Liver (tissue), 9 donors: ENCODE measurements around the gene DHX35. TPM values are rescaled to one million over a fixed set of nuclear protein-coding genes. Genes with fewer than 3 reads are reported as not detected.

Experiments
- DNase-seq: peaks from one replicate; pipeline ENCODE4 v3.0.0-alpha.2; 2017; ENCODE audit warnings: low spot score
- H3K27ac ChIP-seq, 2 donors: one replicate each; pipeline ENCODE4 v1.7.0; 2013; ENCODE audit warnings: inconsistent platforms in 2 of 2, low read length in 2 of 2, control low read depth in 1 of 2, low read depth in 1 of 2, mild to moderate bottlenecking in 1 of 2
- H3K27me3 ChIP-seq, 4 donors: one replicate each; pipeline versions ENCODE4 v1.6.1 to v1.7.0; 2013; ENCODE audit warnings: low read length in 3 of 4, inconsistent platforms in 1 of 4, mild to moderate bottlenecking in 1 of 4, moderate library complexity in 1 of 4; ENCODE audit not compliant: control insufficient read depth in 4 of 4, insufficient read depth in 4 of 4
- H3K36me3 ChIP-seq, 4 donors: one replicate each; pipeline versions ENCODE4 v1.6.1 to v1.7.0; 2013; ENCODE audit warnings: low read length in 3 of 4, mild to moderate bottlenecking in 3 of 4, low read depth in 1 of 4, moderate library complexity in 1 of 4; ENCODE audit not compliant: control insufficient read depth in 4 of 4, insufficient read depth in 3 of 4
- H3K4me1 ChIP-seq, 4 donors: one replicate each; pipeline versions ENCODE4 v1.6.1 to v1.7.0; 2013; ENCODE audit warnings: low read length in 3 of 4, mild to moderate bottlenecking in 3 of 4, moderate library complexity in 1 of 4; ENCODE audit not compliant: control insufficient read depth in 4 of 4, insufficient read depth in 4 of 4
- H3K4me3 ChIP-seq, 3 donors: one replicate each; pipeline versions ENCODE4 v1.6.1 to v1.7.0; 2013; ENCODE audit warnings: low read length in 3 of 3, control low read depth in 1 of 3, low read depth in 1 of 3, mild to moderate bottlenecking in 1 of 3
- H3K9ac ChIP-seq, 2 donors: one replicate each; pipeline ENCODE4 v1.7.0; 2013; ENCODE audit warnings: low read length in 2 of 2, mild to moderate bottlenecking in 2 of 2, moderate library complexity in 2 of 2, control low read depth in 1 of 2, low read depth in 1 of 2
- H3K9me3 ChIP-seq, 4 donors: one replicate each; pipeline versions ENCODE4 v1.6.1 to v1.7.0; 2013; ENCODE audit warnings: low read length in 3 of 4; ENCODE audit not compliant: control insufficient read depth in 4 of 4
- EGR1 ChIP-seq, 2 donors: IDR thresholded peaks; 2 replicates each; pipeline ENCODE4 v1.6.1; 2016 to 2018; ENCODE audit warnings: antibody characterized with exemption in 2 of 2, low read depth in 2 of 2
- FOXA1 ChIP-seq: IDR thresholded peaks from 2 replicates; pipeline ENCODE4 v1.6.1; 2016; ENCODE audit warnings: antibody characterized with exemption
- FOXA2 ChIP-seq: IDR thresholded peaks from 2 replicates; pipeline ENCODE4 v1.6.1; 2016; ENCODE audit warnings: antibody characterized with exemption
- GABPA ChIP-seq, 2 donors: IDR thresholded peaks in 1 of 2; conservative IDR thresholded peaks in 1 of 2; 2 replicates each; pipeline ENCODE4 v1.6.1; 2016; ENCODE audit warnings: antibody characterized with exemption in 2 of 2, mild to moderate bottlenecking in 1 of 2, moderate library complexity in 1 of 2
- HNF4A ChIP-seq, 2 donors: conservative IDR thresholded peaks; 2 replicates each; pipeline ENCODE4 v1.6.1; 2016; ENCODE audit warnings: antibody characterized with exemption in 2 of 2, mild to moderate bottlenecking in 2 of 2
- HNF4G ChIP-seq: IDR thresholded peaks from 2 replicates; pipeline ENCODE4 v1.6.1; 2016; ENCODE audit warnings: antibody characterized with exemption
- JUND ChIP-seq, 2 donors: IDR thresholded peaks; 2 replicates each; pipeline ENCODE4 v1.6.1; 2016; ENCODE audit warnings: antibody characterized with exemption in 2 of 2
- NR2F2 ChIP-seq: IDR thresholded peaks from 2 replicates; pipeline ENCODE4 v1.6.1; 2016; ENCODE audit warnings: antibody characterized with exemption
- RAD21 ChIP-seq, 2 donors: IDR thresholded peaks; 2 replicates each; pipeline ENCODE4 v1.6.1; 2016; ENCODE audit warnings: antibody characterized with exemption in 2 of 2, mild to moderate bottlenecking in 2 of 2
- RXRA ChIP-seq, 2 donors: IDR thresholded peaks; 2 replicates each; pipeline ENCODE4 v1.6.1; 2017 to 2018; ENCODE audit warnings: antibody characterized with exemption in 2 of 2, mild to moderate bottlenecking in 1 of 2
- SP1 ChIP-seq: IDR thresholded peaks from 2 replicates; pipeline ENCODE4 v1.6.1; 2018; ENCODE audit warnings: antibody characterized with exemption, mild to moderate bottlenecking
- TAF1 ChIP-seq: conservative IDR thresholded peaks from 2 replicates; pipeline ENCODE4 v1.6.1; 2016; ENCODE audit warnings: antibody characterized with exemption, mild to moderate bottlenecking
- WGBS: extraction: QIAGEN DNeasy Blood & Tissue Kit; methylation state at CpG from one replicate; pipeline ENCODE4 v1.1.7; 2013; 5-methylcytosine and 5-hydroxymethylcytosine counted together
- polyA plus RNA-seq, 2 donors: library from polyadenylated mRNA; stranded (reverse) in 1 of 2; unstranded in 1 of 2; fragments of 200-250 nt in 1 of 2; fragments of >200 nt in 1 of 2; fragmentation: Nextera tagmentation in 1 of 2; extraction: Ambion mirVana in 1 of 2; gene quantifications; one replicate each; pipeline versions ENCODE4 v1.2.1 to v1.2.3, GENCODE V29; 2013 to 2015
- total RNA-seq, 2 donors: library from RNA; depleted of rRNA; stranded (reverse); fragments of >200 nt; gene quantifications; one replicate each; pipeline ENCODE4 v1.2.3, GENCODE V29; 2014
- TF ChIP-seq, protein P1 (sequence below): fragments of 150-350 bp; IDR thresholded peaks from 2 replicates; pipeline ENCODE4 v1.5.1; 2017; ENCODE audit warnings: improper control_type of control experiment, low read depth, low read length; ENCODE audit not compliant: missing input control
- TF ChIP-seq, protein P2 (sequence below): IDR thresholded peaks from 2 replicates; pipeline ENCODE4 v1.6.1; 2016; ENCODE audit warnings: antibody characterized with exemption
- TF ChIP-seq, protein P3 (sequence below): IDR thresholded peaks from 2 replicates; pipeline ENCODE4 v1.6.1; 2016; ENCODE audit warnings: antibody characterized with exemption
- TF ChIP-seq, protein P4 (sequence below): IDR thresholded peaks from 2 replicates; pipeline ENCODE4 v1.6.1; 2016; ENCODE audit warnings: antibody characterized with exemption, mild to moderate bottlenecking
- donor health status: healthy.
- donor health status: healthy.
- donor health status: healthy.
- donor health status: healthy.
- donor health status: healthy.

The DHX35 gene
- total and polyA plus RNA-seq, 4 donors, result 2.7 to 10.6 (median 4.8) TPM

GRCh38 chr20:38985060-38985459 is 22.9 kb downstream of the DHX35 start:
- Histone ChIP-seq H3K4me3 (no peak overlapping the region), H3K9ac (no peak overlapping the region), H3K27me3 (no peaks in the 10 kb centered on the region), H3K9me3 (no peaks in the 10 kb centered on the region), H3K4me1 (peaks cover 2 to 14% (median 11%) of the 10 kb centered on the region in 4 donors), H3K27ac (peak overlapping the region; percentile 15 to 37), H3K36me3 (peaks cover 3 to 8% (median 5%) of the 10 kb centered on the region in 4 donors)
- TF ChIP-seq RAD21 (IDR thresholded peaks at IDR 0.05) (no peak), NR2F2 (no peak), SP1 (no peak), FOXA1 (no peak), HNF4G (no peak), GABPA (IDR thresholded peaks at IDR 0.05 in 1 of 2, conservative IDR thresholded peaks at IDR 0.05 in 1 of 2) (no peak), TAF1 (no peak), FOXA2 (no peak), EGR1 (IDR thresholded peaks at IDR 0.05; ENCODE audit: low read depth in 2 of 2) (no peak), JUND (IDR thresholded peaks at IDR 0.05) (no peak), RXRA (IDR thresholded peaks at IDR 0.05) (no peak), HNF4A (conservative IDR thresholded peaks at IDR 0.05) (no peak)
- TF ChIP-seq, protein P1, sequence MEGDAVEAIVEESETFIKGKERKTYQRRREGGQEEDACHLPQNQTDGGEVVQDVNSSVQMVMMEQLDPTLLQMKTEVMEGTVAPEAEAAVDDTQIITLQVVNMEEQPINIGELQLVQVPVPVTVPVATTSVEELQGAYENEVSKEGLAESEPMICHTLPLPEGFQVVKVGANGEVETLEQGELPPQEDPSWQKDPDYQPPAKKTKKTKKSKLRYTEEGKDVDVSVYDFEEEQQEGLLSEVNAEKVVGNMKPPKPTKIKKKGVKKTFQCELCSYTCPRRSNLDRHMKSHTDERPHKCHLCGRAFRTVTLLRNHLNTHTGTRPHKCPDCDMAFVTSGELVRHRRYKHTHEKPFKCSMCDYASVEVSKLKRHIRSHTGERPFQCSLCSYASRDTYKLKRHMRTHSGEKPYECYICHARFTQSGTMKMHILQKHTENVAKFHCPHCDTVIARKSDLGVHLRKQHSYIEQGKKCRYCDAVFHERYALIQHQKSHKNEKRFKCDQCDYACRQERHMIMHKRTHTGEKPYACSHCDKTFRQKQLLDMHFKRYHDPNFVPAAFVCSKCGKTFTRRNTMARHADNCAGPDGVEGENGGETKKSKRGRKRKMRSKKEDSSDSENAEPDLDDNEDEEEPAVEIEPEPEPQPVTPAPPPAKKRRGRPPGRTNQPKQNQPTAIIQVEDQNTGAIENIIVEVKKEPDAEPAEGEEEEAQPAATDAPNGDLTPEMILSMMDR, result no peak
- TF ChIP-seq, protein P2, sequence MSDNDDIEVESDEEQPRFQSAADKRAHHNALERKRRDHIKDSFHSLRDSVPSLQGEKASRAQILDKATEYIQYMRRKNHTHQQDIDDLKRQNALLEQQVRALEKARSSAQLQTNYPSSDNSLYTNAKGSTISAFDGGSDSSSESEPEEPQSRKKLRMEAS, result no peak
- TF ChIP-seq, protein P3, sequence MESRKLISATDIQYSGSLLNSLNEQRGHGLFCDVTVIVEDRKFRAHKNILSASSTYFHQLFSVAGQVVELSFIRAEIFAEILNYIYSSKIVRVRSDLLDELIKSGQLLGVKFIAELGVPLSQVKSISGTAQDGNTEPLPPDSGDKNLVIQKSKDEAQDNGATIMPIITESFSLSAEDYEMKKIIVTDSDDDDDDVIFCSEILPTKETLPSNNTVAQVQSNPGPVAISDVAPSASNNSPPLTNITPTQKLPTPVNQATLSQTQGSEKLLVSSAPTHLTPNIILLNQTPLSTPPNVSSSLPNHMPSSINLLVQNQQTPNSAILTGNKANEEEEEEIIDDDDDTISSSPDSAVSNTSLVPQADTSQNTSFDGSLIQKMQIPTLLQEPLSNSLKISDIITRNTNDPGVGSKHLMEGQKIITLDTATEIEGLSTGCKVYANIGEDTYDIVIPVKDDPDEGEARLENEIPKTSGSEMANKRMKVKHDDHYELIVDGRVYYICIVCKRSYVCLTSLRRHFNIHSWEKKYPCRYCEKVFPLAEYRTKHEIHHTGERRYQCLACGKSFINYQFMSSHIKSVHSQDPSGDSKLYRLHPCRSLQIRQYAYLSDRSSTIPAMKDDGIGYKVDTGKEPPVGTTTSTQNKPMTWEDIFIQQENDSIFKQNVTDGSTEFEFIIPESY, result no peak
- TF ChIP-seq, protein P4, sequence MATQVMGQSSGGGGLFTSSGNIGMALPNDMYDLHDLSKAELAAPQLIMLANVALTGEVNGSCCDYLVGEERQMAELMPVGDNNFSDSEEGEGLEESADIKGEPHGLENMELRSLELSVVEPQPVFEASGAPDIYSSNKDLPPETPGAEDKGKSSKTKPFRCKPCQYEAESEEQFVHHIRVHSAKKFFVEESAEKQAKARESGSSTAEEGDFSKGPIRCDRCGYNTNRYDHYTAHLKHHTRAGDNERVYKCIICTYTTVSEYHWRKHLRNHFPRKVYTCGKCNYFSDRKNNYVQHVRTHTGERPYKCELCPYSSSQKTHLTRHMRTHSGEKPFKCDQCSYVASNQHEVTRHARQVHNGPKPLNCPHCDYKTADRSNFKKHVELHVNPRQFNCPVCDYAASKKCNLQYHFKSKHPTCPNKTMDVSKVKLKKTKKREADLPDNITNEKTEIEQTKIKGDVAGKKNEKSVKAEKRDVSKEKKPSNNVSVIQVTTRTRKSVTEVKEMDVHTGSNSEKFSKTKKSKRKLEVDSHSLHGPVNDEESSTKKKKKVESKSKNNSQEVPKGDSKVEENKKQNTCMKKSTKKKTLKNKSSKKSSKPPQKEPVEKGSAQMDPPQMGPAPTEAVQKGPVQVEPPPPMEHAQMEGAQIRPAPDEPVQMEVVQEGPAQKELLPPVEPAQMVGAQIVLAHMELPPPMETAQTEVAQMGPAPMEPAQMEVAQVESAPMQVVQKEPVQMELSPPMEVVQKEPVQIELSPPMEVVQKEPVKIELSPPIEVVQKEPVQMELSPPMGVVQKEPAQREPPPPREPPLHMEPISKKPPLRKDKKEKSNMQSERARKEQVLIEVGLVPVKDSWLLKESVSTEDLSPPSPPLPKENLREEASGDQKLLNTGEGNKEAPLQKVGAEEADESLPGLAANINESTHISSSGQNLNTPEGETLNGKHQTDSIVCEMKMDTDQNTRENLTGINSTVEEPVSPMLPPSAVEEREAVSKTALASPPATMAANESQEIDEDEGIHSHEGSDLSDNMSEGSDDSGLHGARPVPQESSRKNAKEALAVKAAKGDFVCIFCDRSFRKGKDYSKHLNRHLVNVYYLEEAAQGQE, result no peak
- 67% methylated on average over 4 of the region's 4 CpGs for WGBS
- no peak for DNase-seq

DNA sequence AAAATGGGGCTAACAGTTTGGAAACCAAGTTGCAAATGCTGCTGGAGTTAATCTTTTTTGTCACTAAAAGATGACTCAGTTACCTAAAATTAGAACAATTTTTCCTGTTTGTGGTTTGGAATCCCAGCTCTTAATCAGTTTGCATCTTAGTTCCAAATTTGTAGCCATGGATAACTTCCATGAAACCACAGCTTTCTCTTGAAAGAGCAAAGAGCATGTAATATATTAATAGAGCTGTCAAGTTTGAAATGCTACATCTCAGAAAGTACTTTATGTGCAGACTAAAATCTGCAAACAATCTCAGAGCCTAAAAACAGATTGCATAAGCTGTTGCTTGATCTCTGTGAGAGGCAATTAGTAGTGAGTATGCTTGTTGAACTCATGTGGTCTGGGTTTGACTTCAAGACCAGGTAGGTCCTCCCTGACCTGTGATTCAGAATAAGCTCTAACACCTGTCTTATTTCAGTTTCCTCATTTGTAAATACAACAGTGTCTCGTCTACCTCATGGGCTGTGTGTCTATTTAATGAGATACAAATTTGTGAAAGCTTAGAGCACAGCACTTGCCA is 23.5 kb downstream of the DHX35 start:
- H3K4me3 ChIP-seq, result no peak overlapping the region
- 19% methylated on average over 1 of the region's 1 CpG for WGBS
- H3K36me3 ChIP-seq, result peaks cover 5 to 10% (median 6%) of the 10 kb centered on the region in 4 donors
- peak overlapping the region in 1 of 2 donors; percentile 37 for H3K27ac ChIP-seq
- DNase-seq, result no peak
- H3K9me3 ChIP-seq, result no peaks in the 10 kb centered on the region
- peaks cover 2 to 14% (median 11%) of the 10 kb centered on the region in 4 donors for H3K4me1 ChIP-seq
- no peaks in the 10 kb centered on the region for H3K27me3 ChIP-seq
- H3K9ac ChIP-seq, result peak overlapping the region in 1 of 2 donors; percentile 7
- TF ChIP-seq EGR1 (IDR thresholded peaks at IDR 0.05; ENCODE audit: low read depth in 2 of 2) (no peak), RXRA (IDR thresholded peaks at IDR 0.05) (peak in 1 of 2 donors; percentile 18), HNF4A (conservative IDR thresholded peaks at IDR 0.05) (peak; percentile 9 to 43), HNF4G (no peak), NR2F2 (peak; percentile 69), JUND (IDR thresholded peaks at IDR 0.05) (peak; percentile 17 to 53), SP1 (peak; percentile 45)
